ENCODE results near the gene IL17RA. TPM values are rescaled to one million over a fixed set of nuclear protein-coding genes. Genes with fewer than 3 reads are reported as not detected.

The IL17RA gene
- total RNA-seq, 3 donors from 2014 or later: 13.8 to 25.3 (median 17.7) TPM

DNA sequence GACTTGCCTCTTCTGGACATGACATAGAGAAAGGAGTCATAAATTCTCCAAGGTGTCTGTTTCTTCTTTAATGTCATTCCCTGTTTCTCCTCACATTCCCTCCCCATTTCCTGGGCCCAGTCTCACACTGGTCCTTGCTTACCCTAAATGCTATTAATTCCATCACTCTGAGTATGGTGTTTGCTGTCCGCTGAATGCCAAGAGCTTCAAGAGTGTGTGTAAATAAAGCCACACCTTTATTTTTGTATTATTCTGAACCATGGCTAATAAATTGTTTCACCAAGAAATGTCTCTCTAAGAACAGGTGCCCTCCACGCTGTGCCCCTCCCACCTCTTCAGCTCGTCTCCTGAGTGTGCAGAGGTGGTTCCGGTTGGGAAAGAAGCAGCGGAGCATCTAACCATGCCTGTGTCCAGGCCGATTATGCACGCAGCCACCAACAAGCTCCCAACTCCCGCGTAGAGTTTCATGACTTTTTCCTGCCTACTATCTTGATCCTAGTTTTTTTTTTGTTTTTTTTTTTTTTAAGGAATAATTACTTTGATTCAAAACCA is 27.8 kb downstream of the IL17RA start:
- no peak overlapping the region for H3K4me3 ChIP-seq
- H3K36me3 ChIP-seq: no peaks in the 10 kb centered on the region
- H3K27me3 ChIP-seq: no peaks in the 10 kb centered on the region
- TF ChIP-seq POLR2A (IDR thresholded peaks at IDR 0.05) (no peak), POLR2AphosphoS5 (IDR thresholded peaks at IDR 0.05) (no peak)
- TF ChIP-seq, protein P1, sequence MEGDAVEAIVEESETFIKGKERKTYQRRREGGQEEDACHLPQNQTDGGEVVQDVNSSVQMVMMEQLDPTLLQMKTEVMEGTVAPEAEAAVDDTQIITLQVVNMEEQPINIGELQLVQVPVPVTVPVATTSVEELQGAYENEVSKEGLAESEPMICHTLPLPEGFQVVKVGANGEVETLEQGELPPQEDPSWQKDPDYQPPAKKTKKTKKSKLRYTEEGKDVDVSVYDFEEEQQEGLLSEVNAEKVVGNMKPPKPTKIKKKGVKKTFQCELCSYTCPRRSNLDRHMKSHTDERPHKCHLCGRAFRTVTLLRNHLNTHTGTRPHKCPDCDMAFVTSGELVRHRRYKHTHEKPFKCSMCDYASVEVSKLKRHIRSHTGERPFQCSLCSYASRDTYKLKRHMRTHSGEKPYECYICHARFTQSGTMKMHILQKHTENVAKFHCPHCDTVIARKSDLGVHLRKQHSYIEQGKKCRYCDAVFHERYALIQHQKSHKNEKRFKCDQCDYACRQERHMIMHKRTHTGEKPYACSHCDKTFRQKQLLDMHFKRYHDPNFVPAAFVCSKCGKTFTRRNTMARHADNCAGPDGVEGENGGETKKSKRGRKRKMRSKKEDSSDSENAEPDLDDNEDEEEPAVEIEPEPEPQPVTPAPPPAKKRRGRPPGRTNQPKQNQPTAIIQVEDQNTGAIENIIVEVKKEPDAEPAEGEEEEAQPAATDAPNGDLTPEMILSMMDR (IDR thresholded peaks at IDR 0.05): no peak
- no peaks in the 10 kb centered on the region for H3K4me1 ChIP-seq
- no peak for DNase-seq (ENCODE audit: low spot score in 2 of 2)
- no peak overlapping the region for H3K27ac ChIP-seq
- no peaks in the 10 kb centered on the region for H3K9me3 ChIP-seq
- intact Hi-C loops (cut with DNase I; ENCODE audit: low total_unique reads): no loop called here

DNA sequence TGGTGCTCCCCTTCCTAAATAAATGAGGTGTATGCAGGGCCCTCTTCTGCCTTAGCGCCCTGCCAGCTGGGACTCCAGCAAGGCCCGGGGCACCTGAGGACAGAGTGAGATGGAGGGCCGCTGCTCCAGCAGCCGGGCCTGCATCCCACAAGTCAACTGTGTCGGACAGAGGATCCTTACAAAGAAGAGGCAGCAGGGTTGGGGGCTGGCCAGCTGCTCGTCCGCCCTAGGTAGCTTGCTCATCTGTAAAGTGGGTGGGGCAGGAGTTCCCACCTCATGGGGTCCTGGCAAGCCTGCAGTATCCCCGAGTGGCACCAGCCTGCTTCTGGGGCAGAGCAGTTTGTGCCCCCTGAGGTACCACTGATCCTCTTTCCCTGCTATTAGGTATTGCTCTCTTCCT is 28.8 kb downstream of the IL17RA start:
- no peak for TF ChIP-seq POLR2AphosphoS5 (IDR thresholded peaks at IDR 0.05)
- TF ChIP-seq, protein P1 (IDR thresholded peaks at IDR 0.05): no peak
- no peak for TF ChIP-seq POLR2A (IDR thresholded peaks at IDR 0.05)
- no peak overlapping the region for H3K4me3 ChIP-seq
- DNase-seq (ENCODE audit: low spot score in 2 of 2): no peak
- no peaks in the 10 kb centered on the region for H3K27me3 ChIP-seq
- H3K27ac ChIP-seq: no peak overlapping the region
- intact Hi-C loops (cut with DNase I; ENCODE audit: low total_unique reads): no loop called here
- no peaks in the 10 kb centered on the region for H3K4me1 ChIP-seq
- H3K36me3 ChIP-seq: no peaks in the 10 kb centered on the region
- no peaks in the 10 kb centered on the region for H3K9me3 ChIP-seq

DNA sequence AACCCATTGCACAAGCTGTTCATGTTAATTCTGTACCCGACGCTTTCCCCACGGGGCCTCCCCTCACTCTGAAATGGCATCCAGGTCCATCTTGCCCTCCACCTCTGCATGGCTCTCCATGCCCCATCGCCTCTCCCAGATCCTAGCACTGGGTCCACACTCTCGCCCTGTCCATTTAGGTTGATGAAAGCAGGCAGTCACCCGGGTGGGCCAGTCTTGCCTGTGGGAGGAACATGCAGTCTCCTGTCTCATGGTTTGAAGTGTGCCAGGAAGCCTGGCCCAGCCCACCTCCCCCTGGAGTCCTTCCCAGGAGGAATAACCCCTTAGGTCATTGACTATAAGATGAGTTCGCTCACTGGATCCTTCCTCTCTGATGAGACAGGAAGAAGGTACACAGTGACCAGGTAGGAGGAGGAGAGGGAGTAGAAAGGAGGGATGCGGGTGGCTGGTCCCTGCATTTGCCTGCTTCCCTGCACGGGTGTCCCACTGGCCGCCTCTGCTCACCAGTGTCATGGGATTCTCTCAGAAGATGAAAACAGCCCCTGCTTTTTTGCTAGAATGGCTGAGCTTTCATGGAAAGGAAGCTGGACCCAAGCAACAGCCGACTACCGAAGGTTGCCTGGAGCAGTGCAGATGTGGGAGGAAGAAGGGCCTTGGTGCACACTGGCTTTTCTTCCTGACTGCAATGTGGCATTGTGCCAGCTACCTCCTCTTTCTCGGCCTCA is 29.5 kb downstream of the IL17RA start:
- DNase-seq (ENCODE audit: low spot score in 2 of 2): no peak
- intact Hi-C loops (cut with DNase I; ENCODE audit: low total_unique reads): no loop called here
- TF ChIP-seq POLR2A (IDR thresholded peaks at IDR 0.05) (no peak), POLR2AphosphoS5 (IDR thresholded peaks at IDR 0.05) (no peak)
- TF ChIP-seq, protein P1 (IDR thresholded peaks at IDR 0.05): no peak

DNA sequence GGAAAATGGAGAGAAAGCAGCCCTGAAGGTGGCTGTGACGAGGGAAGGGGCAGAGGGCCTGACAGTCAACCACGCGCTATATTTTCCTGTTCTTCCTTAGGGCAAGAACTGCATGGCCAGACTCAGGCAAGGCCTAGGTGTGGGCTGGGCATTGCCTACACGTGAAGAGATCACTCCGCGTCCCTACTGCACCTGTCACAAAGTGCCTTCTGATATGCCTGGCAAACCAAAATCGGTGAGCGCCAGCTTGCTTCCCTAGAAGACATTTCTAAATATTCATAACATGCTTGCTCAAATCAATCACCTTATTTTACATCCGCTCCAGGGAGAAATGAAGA is 30.1 kb downstream of the IL17RA start:
- no peak overlapping the region for H3K4me3 ChIP-seq
- TF ChIP-seq, protein P1 (IDR thresholded peaks at IDR 0.05): no peak
- TF ChIP-seq POLR2A (IDR thresholded peaks at IDR 0.05) (no peak), POLR2AphosphoS5 (IDR thresholded peaks at IDR 0.05) (no peak)
- intact Hi-C loops (cut with DNase I; ENCODE audit: low total_unique reads): no loop called here
- H3K27me3 ChIP-seq: peaks cover 3 to 6% of the 10 kb centered on the region in 2 donors
- no peaks in the 10 kb centered on the region for H3K9me3 ChIP-seq
- H3K4me1 ChIP-seq: no peaks in the 10 kb centered on the region
- H3K27ac ChIP-seq: no peak overlapping the region
- DNase-seq (ENCODE audit: low spot score in 2 of 2): no peak
- no peaks in the 10 kb centered on the region for H3K36me3 ChIP-seq

More for the DNA sequence above, 29.5 kb downstream of the IL17RA start:
- no peaks in the 10 kb centered on the region for H3K36me3 ChIP-seq
- no peak overlapping the region for H3K4me3 ChIP-seq
- H3K27ac ChIP-seq: no peak overlapping the region
- H3K27me3 ChIP-seq: peaks cover 0 to under 1% of the 10 kb centered on the region in 2 donors
- H3K4me1 ChIP-seq: no peaks in the 10 kb centered on the region
- no peaks in the 10 kb centered on the region for H3K9me3 ChIP-seq

DNA sequence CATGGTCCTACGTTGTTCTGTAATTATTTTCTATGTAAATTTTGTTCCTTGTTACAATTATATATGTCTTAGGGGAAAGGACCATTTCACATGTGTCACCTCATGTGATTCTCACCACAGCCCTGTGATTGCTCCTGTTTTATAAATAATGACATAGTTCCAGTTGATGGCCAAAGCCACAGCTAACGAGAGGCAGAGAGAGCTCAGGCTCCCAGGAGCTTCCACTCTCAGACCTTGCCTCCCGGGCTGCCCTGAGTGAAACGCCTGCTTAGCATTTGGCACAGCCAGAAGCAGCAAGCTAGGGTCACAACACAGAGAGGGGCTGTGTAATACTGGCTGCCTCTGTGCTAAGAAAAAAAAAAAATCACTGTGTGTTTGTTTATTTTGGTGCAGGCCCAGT is 30.4 kb downstream of the IL17RA start:
- no peak overlapping the region for H3K4me3 ChIP-seq
- no peak for DNase-seq (ENCODE audit: low spot score in 2 of 2)
- H3K36me3 ChIP-seq: no peaks in the 10 kb centered on the region
- peaks cover 3 to 6% of the 10 kb centered on the region in 2 donors for H3K27me3 ChIP-seq
- H3K4me1 ChIP-seq: no peaks in the 10 kb centered on the region
- no peaks in the 10 kb centered on the region for H3K9me3 ChIP-seq
- H3K27ac ChIP-seq: no peak overlapping the region
- intact Hi-C loops (cut with DNase I; ENCODE audit: low total_unique reads): no loop called here
- TF ChIP-seq POLR2AphosphoS5 (IDR thresholded peaks at IDR 0.05) (no peak), POLR2A (IDR thresholded peaks at IDR 0.05) (no peak)
- TF ChIP-seq, protein P1 (IDR thresholded peaks at IDR 0.05): no peak
